Nucleus accumbens (tissue), 56 donors: ENCODE data around the gene MYL3.
A peak's percentile ranks its signal among the peaks of the same experiment; 100 is the strongest.
"Not testable (repeated sequence)": the region's sequence is repeated elsewhere in the genome, so short reads cannot be mapped to it uniquely, and the experiment has no call there.

Source experiments
- DNase-seq, 56 donors: peaks; one replicate each; lab custom pipeline; 2025; lab: John Stamatoyannopoulos, UW

MYL3 gene

GRCh38 chr3:46863261-46863782 is at the start of gene MYL3:
MYL3 (minus strand) TSS chr3:46863444; CDS start chr3:46863390, 54 bp downstream.
- DNase-seq: no peak

- DNase-seq: no peak
Observed at GRCh38 chr3:46912986-46913385, 49.7 kb upstream of the MYL3 start.

- not testable (repeated sequence) for DNase-seq
Observed at GRCh38 chr3:46910914-46911313, 47.7 kb upstream of the MYL3 start.

GRCh38 chr3:46910166-46910760 is 47.0 kb upstream of the MYL3 start:
- DNase-seq: no peak

- peak in 52 of 56 donors; percentile 16 to 91 (median 68) for DNase-seq
Observed at GRCh38 chr3:46909535-46910161, 46.4 kb upstream of the MYL3 start.

- no peak for DNase-seq
Observed at GRCh38 chr3:46908986-46909534, 45.8 kb upstream of the MYL3 start.

GRCh38 chr3:46908294-46908985 is 45.2 kb upstream of the MYL3 start:
- no peak for DNase-seq

- no peak for DNase-seq
Observed at GRCh38 chr3:46907960-46908293, 44.7 kb upstream of the MYL3 start.

GRCh38 chr3:46907271-46907670 is 44.0 kb upstream of the MYL3 start:
- no peak for DNase-seq

GRCh38 chr3:46906471-46907058 is 43.3 kb upstream of the MYL3 start:
- no peak for DNase-seq

- DNase-seq: no peak
Observed at GRCh38 chr3:46905661-46906451, 42.6 kb upstream of the MYL3 start.

GRCh38 chr3:46905213-46905560 is 41.9 kb upstream of the MYL3 start:
- DNase-seq: no peak

- DNase-seq: no peak
Observed at GRCh38 chr3:46904303-46905212, 41.3 kb upstream of the MYL3 start.

- no peak for DNase-seq
Observed at GRCh38 chr3:46903341-46904302, 40.4 kb upstream of the MYL3 start.

GRCh38 chr3:46902188-46902631 is 39.0 kb upstream of the MYL3 start:
- no peak for DNase-seq

- DNase-seq: no peak
Observed at GRCh38 chr3:46901591-46902187, 38.4 kb upstream of the MYL3 start.

GRCh38 chr3:46901061-46901460 is 37.8 kb upstream of the MYL3 start:
- no peak for DNase-seq

GRCh38 chr3:46900356-46900755 is 37.1 kb upstream of the MYL3 start:
- no peak for DNase-seq
